Right lobe of liver (tissue), 6 donors: ENCODE data around the gene PTPRN2. TPM values are rescaled to one million over a fixed set of nuclear protein-coding genes. Genes with fewer than 3 reads are reported as not detected.

Experiments
- ATAC-seq, 4 donors: fragments of 200-7000 bp; cut with Tn5 transposase; one replicate each; pipeline ENCODE4 v1.9.1; 2020; ENCODE audit warnings: mild to moderate bottlenecking in 4 of 4, moderate library complexity in 4 of 4
- DNase-seq, 3 donors: peaks; one replicate each; pipeline ENCODE4 v3.0.0-alpha.2; 2020
- H3K27ac ChIP-seq, 3 donors: fragments of 200-600 bp; one replicate each; pipeline ENCODE4 v1.8.0; 2022
- H3K27me3 ChIP-seq, 2 donors: fragments of 200-600 bp; one replicate each; pipeline ENCODE4 v1.8.0; 2022
- H3K36me3 ChIP-seq, 4 donors: fragments of 200-600 bp; sonication (generic) in 1 of 4; one replicate each; pipeline versions ENCODE4 v1.5.1 to v1.8.0; 2017 to 2022; ENCODE audit warnings: control low read depth in 1 of 4
- H3K4me1 ChIP-seq, 4 donors: fragments of 200-600 bp; sonication (generic) in 1 of 4; one replicate each; pipeline versions ENCODE4 v1.5.1 to v1.8.0; 2017 to 2022; ENCODE audit warnings: control low read depth in 1 of 4
- H3K4me3 ChIP-seq, 3 donors: fragments of 200-600 bp; one replicate each; pipeline ENCODE4 v1.8.0; 2022
- H3K9me3 ChIP-seq, 4 donors: fragments of 200-600 bp; sonication (generic) in 1 of 4; one replicate each; pipeline versions ENCODE4 v1.5.1 to v1.8.0; 2017 to 2022; ENCODE audit warnings: control low read depth in 1 of 4
- POLR2A ChIP-seq: fragments of 450-650 bp; IDR thresholded peaks from one replicate; pipeline ENCODE4 v1.6.1; 2017; ENCODE audit warnings: antibody characterized with exemption, mild to moderate bottlenecking
- WGBS: methylation state at CpG from one replicate; pipeline ENCODE4 v1.1.6; 2018; ENCODE audit warnings: low coverage, low lambda C conversion rate; ENCODE audit not compliant: insufficient coverage; ENCODE audit errors: missing lambda C conversion rate; 5-methylcytosine and 5-hydroxymethylcytosine counted together
- intact Hi-C, 2 donors: fragments of 100-400 bp; cut with DNase I; formaldehyde crosslinking; loops; one replicate each; pipeline versions ENCODE4 v1.11.2 to v1.14.1; 2022
- total RNA-seq, 6 experiments: library from RNA; depleted of rRNA in 2 of 6; stranded (reverse); fragments of >200 nt in 2 of 6; fragmentation: NEBNext Ultra II Directional in 3 of 6; extraction: Animal tissue kit (Norgen Biotek cat#: 25700) in 3 of 6; gene quantifications; one replicate each; pipeline versions ENCODE4 v1.1.0 to v1.2.4, GENCODE V29; 2016 to 2023
- TF ChIP-seq, protein P1 (sequence below), 4 donors: fragments of 200-600 bp in 3 of 4; fragments of 450-650 bp in 1 of 4; IDR thresholded peaks; one replicate each; pipeline versions ENCODE4 v1.5.1 to v1.8.0; 2016 to 2022; ENCODE audit warnings: antibody characterized with exemption in 4 of 4, mild to moderate bottlenecking in 2 of 4
- donor health status: DM: no; HTN: yes; CAD: no.
- donor health status: DM: no; HTN: no; CAD: no.
- donor health status: DM: no; HTN: no; CAD: no.
- donor health status: DM: no; HTN: yes; CAD: no.
- donor health status: DM: no; HTN: yes; CAD: no.

Gene PTPRN2
- total RNA-seq, 6 experiments from 2014 or later, result 0.15 to 0.87 (median 0.67) TPM

DNA sequence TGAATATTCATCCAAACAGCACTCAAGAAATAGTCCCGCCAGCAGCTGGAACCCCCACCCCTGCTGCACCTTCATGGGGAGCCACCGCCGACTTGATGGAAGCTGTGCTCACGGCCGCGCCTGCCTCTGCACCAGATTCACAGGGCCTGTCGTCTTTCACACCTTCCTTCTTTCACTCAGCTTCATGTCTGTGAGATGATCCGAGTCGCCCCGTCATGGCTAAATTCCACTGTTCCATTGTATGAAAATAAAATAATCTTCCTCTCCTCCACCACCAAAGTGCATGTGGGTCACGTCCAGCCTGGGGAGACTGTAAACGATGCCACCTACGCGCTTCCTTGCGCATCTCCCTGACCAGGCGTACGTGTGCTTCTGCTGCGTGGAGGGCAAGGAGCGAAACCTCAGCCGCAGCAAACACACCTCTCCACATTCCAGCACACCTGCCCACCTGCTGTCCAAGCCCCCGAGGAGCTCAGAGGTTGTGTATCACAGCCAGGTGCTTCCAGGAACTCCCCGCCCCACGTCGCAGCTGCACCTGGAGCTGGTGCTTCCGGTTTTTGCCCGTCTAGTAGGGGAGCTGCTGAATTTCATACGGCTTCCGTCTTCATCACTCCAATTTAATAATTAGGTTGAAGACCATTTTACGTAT lies 137.0 kb downstream of the PTPRN2 start:
- H3K9me3 ChIP-seq, result no peaks in the 10 kb centered on the region
- no peaks in the 10 kb centered on the region for H3K27me3 ChIP-seq
- no peak overlapping the region for H3K27ac ChIP-seq
- no peak overlapping the region for H3K4me3 ChIP-seq
- no peaks in the 10 kb centered on the region for H3K36me3 ChIP-seq
- intact Hi-C loops, result no loop called here
- H3K4me1 ChIP-seq, result no peaks in the 10 kb centered on the region
- DNase-seq (no peak), ATAC-seq (no peak)
- WGBS, result 56% methylated on average over 12 of the region's 29 CpGs
- TF ChIP-seq, protein P1, sequence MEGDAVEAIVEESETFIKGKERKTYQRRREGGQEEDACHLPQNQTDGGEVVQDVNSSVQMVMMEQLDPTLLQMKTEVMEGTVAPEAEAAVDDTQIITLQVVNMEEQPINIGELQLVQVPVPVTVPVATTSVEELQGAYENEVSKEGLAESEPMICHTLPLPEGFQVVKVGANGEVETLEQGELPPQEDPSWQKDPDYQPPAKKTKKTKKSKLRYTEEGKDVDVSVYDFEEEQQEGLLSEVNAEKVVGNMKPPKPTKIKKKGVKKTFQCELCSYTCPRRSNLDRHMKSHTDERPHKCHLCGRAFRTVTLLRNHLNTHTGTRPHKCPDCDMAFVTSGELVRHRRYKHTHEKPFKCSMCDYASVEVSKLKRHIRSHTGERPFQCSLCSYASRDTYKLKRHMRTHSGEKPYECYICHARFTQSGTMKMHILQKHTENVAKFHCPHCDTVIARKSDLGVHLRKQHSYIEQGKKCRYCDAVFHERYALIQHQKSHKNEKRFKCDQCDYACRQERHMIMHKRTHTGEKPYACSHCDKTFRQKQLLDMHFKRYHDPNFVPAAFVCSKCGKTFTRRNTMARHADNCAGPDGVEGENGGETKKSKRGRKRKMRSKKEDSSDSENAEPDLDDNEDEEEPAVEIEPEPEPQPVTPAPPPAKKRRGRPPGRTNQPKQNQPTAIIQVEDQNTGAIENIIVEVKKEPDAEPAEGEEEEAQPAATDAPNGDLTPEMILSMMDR (IDR thresholded peaks at IDR 0.05), result no peak
- no peak for TF ChIP-seq POLR2A

DNA sequence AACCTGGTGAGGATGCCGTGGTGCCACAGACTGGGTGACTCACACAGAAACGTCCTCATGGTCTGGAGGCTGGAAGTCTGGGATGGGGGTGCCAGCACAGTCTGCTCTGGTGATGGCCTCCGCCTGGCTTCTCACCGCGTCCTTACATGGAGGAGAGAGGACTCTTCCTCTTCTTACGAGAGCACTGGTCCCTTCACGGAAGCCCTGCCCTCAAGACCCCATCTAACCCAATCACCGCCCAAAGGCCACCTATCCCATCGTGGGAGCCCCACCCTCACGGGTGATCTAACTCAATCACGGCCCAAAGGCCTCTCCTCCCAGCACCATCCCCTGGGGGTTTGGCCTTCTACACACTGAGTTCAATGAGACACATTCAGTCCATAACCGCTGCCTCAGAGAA lies 137.7 kb downstream of the PTPRN2 start:
- DNase-seq (no peak), ATAC-seq (no peak)
- no peak for TF ChIP-seq POLR2A
- TF ChIP-seq, protein P1 (IDR thresholded peaks at IDR 0.05), result no peak
- no peak overlapping the region for H3K27ac ChIP-seq
- H3K36me3 ChIP-seq, result no peaks in the 10 kb centered on the region
- H3K9me3 ChIP-seq, result no peaks in the 10 kb centered on the region
- H3K27me3 ChIP-seq, result no peaks in the 10 kb centered on the region
- no peak overlapping the region for H3K4me3 ChIP-seq
- 63% methylated on average over 6 of the region's 12 CpGs for WGBS
- no peaks in the 10 kb centered on the region for H3K4me1 ChIP-seq
- intact Hi-C loops, result no loop called here

DNA sequence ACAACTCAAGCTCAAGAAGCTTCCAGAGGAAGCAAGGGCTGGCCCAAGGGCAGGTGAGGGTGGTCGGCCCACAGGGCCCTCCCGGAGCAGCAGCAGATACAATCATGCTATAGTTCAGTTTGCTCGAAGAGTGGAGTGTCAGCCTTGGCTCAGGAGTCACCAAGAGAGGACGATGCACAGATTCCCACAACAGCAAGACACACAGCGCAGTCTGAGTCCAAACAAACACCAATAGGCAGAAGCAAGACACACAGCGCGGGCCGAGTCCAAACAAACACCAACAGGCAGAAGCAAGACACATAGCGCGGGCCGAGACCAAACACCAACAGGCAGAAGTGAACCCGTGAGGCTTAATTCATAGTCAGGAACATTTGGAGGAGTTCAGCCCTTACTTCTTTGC lies 138.4 kb downstream of the PTPRN2 start:
- no peaks in the 10 kb centered on the region for H3K9me3 ChIP-seq
- TF ChIP-seq POLR2A, result no peak
- TF ChIP-seq, protein P1 (IDR thresholded peaks at IDR 0.05), result no peak
- intact Hi-C loops, result no loop called here
- no peak for DNase-seq
- no peak for ATAC-seq
- no peak overlapping the region for H3K27ac ChIP-seq
- H3K4me3 ChIP-seq, result no peak overlapping the region
- H3K27me3 ChIP-seq, result no peaks in the 10 kb centered on the region
- no peaks in the 10 kb centered on the region for H3K4me1 ChIP-seq
- WGBS, result 89% methylated on average over 8 of the region's 12 CpGs
- no peaks in the 10 kb centered on the region for H3K36me3 ChIP-seq

DNA sequence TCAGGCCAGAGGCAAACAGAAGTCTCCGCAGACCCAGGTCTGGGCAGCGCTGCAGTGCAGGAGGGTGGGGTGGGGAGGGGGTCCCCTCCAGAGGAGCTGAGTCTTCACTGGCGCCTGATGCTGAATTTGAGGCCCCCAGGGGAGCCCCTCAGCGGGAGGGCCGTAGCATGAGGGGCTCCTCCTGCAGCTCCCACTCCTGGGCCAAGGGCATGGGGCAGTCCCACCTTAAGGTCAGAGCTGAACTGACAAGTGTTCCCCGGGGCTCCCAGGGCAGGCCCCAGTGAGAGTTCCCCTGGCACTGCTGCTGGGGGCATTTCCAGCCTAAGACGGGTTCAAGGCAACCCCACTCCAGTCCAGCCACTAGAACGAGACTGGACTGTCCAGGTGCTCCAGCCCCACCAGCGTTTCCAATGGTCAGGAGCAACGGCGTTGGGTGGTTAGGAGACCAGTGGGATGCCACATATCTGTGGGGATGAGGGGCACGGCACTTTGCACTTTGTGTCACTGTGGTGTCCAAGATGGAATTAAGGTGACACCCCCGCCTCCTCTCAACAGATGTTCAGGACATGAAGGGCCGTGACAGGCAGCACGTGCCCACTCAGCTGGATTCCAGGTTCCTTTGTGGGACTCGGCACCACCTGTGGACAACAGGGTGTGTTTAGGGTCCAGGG lies 139.1 kb downstream of the PTPRN2 start:
- TF ChIP-seq, protein P1 (IDR thresholded peaks at IDR 0.05), result no peak
- no peak for TF ChIP-seq POLR2A
- no peak for ATAC-seq

More for the DNA sequence above, 139.1 kb downstream of the PTPRN2 start:
- Histone ChIP-seq H3K4me1 (no peaks in the 10 kb centered on the region), H3K27me3 (no peaks in the 10 kb centered on the region), H3K27ac (no peak overlapping the region), H3K9me3 (no peaks in the 10 kb centered on the region), H3K4me3 (no peak overlapping the region), H3K36me3 (no peaks in the 10 kb centered on the region)
- DNase-seq, result no peak
- intact Hi-C loops, result no loop called here
- 93% methylated on average over 2 of the region's 16 CpGs for WGBS
